GM18511 (cell line): Measurements from ENCODE around the gene METTL9.
"Not testable (repeated sequence)": the region's sequence is repeated elsewhere in the genome, so short reads cannot be mapped to it uniquely, and the experiment has no call there.

Experiments used
- ATAC-seq: cut with Tn5 transposase; IDR thresholded peaks from one replicate; pipeline ENCODE4 v1.9.1; 2021; ENCODE audit warnings: mild to moderate bottlenecking, moderate library complexity; ENCODE audit not compliant: unreplicated experiment

METTL9 gene

DNA sequence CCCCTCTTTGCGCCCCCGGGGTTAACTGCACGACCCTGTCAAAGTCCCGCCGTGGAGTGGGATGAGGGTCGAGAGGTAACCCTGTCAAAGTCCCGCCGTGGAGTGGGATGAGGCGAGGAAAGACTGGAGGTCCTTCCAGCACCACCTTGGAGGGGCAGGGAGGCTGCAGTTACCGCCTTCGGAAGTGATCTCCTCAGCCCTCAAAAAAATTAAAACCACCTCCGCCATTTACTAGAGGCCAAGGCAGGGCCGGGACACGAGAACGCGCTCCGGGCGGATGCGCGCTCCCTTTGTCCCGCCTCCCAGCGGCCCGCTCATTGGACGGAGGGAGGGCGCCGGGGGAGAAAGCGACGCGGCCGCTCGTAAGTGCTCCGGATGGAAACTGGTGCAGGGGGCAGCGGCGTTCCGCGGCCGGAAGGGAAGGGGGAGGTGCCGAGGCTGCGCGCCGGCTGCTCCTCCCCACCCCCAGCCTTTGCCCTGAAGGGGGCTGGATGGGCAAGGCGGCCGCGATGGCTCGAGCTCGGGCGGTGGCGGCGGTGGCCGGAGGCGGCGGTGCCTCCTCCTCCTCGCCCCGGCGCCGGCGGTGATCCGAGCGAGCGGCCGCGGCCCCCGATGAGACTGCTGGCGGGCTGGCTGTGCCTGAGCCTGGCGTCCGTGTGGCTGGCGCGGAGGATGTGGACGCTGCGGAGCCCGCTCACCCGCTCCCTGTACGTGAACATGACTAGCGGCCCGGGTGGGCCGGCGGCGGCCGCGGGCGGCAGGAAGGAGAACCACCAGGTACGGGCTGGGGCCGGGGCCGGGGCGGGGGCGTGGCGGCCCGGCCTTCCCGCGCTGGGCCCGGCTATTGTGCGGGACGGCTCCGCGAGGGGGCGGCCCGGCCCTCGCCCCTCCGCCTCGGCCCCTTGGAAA, at the start of gene METTL9:
METTL9 (plus strand) TSS at position 456 of the 909 bp plus-strand sequence; CDS start at position 613, 157 bp downstream.
- ATAC-seq: peak; percentile 96

GRCh38 chr16:21549975-21550374, 49.4 kb upstream of the METTL9 start:
- not testable (repeated sequence) for ATAC-seq

DNA sequence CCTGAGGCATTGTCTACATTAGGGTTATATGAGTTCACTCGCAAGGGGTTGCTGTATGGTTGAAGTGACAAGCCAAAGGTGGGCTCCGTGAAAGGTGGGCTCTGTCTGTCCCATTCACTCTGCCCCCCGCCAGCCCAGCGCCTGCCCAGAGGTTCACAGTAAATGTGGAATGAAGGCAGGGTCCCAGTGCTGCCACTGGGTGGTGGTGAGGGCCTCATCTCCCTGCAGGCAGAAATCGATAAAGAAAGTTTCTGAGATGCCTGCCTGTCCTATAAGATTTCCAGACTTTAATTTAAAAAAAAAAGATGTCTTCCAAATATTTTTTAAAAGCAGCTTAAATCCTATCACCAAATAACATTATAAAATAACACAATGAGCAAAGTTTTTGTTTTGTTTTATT, 48.9 kb upstream of the METTL9 start:
- not testable (repeated sequence) for ATAC-seq

DNA sequence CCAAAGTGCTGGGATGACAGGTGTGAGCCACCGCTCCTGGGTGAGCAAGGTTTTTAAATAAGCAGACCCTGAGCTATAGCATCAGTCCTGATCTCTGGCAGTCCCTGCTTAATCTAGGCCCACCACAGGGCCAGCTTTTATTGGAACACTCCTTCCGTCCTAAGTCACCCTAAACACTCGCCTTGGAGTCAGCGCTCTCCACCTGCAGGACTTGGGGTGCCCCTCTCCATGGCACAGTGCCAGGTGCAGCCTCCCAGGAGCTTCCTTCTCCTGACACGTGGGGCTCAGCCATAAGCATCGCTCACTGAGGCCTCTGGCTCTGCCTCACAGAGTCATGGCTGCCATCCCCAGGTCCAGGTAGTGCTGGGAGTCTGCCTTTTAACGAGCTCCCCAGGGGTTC, 48.3 kb upstream of the METTL9 start:
- ATAC-seq: not testable (repeated sequence)

DNA sequence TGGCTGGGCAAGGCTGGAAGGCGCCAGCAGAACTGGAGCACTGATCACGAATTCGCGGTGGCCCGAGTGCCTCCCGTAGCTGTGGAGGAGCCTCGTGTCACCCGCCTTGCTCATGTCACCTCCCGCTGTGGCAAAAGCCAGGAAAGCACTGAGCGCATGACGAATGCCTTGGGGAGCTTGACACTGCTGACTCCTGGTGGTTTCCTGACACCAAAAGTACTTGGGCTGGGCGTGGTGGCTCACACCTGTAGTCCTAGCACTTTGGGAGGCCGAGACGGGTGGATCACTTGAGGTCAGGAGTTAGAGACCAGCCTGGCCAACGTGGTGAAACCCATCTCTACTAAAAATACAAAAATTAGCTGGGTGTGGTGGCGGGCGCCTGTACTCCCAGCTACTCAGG, 47.8 kb upstream of the METTL9 start:
- ATAC-seq: not testable (repeated sequence)

DNA sequence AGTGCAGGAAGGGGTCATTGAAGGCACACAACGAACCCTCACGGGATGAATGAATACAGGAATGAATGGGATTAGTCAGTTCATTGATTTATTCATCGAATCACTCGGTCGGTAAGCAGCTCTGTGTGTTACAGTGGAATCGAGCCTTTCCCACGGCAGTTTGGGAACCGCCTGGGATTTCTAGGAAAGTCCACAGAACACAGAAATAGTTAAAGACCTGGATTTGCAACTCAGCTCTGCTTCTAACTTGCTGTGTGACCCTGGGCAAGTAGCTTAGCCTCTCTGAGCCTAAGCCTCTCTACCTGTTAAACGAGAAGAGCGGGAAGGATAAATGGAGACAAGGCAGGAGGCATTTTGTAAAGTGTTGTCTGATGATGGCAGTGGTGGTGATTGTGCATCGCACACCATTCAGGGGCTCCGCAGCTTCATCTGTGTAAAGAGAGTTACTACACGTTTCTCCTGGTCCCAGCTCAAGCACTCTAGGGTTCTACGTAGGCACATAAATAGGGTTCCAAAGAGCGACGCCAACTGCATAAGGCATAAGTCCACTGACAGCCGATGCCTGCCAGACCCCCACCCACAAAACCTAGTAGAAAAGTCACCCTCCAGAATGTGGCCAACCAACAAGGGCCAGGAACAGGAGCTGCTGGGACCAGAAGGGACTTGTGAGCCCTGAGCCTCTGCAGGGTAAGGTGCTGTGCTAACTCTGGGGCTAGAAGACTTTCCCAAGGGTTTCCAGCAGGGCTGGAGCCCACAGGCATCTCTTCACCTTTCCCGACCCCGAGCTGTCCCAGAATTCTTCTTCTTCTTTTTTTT, 45.7 kb upstream of the METTL9 start:
- not testable (repeated sequence) for ATAC-seq

GRCh38 chr16:21554795-21555585, 44.4 kb upstream of the METTL9 start:
- ATAC-seq: peak; percentile 98

- not testable (repeated sequence) for ATAC-seq
These were observed 43.8 kb upstream of the METTL9 start for GRCh38 chr16:21555621-21556020.

DNA sequence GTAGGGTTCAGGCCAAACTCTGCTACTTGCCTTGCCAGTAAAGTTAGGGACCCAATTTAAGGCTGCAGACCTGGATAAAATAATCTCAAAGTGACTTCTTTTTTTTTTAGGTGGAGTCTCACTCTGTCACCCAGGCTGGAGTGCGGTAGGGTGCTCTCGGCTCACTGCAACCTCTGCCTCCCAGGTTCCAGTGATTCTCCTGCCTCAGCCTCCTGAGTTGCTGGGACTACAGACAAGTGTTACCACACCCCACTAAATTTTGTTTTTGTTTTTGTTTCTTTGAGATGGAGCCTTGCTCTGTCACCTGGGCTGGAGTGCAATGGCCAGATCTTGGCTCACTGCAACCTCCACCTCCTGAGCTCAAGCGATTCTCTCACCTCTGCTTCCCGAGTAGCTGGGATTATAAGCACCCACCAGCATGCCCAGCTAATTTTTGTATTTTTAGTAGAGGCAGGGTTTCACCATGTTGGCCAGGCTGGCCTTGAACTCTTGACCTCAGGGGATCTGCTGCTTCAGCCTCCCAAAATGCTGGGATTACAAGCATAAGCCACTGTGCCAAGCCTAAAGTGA, 43.3 kb upstream of the METTL9 start:
- ATAC-seq: not testable (repeated sequence)

DNA sequence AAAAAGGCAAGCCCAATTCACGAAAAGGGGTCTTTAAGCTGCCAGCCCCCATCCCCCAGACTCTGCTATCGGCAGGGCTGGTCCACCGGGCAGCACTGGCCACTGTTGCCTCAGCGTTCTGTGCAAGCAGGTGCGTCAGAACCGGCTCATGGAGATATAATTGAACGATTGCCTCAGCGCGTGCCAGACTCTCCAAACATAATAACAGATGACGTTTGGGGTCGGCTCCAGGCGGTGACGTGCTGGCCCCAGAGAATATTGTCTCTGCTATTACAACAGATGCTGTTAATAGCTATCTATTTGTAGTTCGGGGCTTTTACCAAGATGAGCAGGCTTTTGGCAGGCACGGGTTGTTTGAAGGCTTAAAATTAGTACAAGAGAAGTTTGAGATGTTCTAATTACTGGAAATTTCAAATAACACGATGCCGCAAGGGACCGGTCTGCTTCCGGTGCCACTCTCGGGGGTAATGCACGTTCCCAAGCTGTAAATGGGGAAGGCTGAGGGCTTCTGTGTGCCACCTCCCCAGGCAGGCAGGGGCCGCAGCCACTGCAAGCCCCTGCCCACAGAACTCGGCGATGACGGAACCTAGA, 42.6 kb upstream of the METTL9 start:
- ATAC-seq: not testable (repeated sequence)

GRCh38 chr16:21560462-21560861, 38.9 kb upstream of the METTL9 start:
- no peak for ATAC-seq

DNA sequence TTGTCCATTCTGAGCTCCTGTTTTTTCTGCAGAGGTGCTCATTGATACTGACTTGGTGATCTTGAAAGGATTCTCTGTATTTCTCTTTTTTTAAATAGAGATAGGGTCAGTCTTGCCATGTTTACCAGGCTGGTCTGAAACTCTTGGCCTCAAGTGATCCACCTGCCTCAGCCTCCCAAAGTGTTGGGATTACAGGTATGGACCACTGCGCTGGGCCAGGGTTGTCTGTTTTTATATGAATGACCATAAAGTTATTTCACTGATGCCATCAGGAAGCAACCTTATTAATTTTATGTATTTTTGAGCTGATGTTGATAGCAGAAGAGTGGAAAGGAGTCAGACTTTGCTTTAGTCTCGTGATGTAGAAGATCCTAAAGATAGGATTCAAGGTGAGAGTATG, 35.7 kb upstream of the METTL9 start:
- ATAC-seq: no peak

DNA sequence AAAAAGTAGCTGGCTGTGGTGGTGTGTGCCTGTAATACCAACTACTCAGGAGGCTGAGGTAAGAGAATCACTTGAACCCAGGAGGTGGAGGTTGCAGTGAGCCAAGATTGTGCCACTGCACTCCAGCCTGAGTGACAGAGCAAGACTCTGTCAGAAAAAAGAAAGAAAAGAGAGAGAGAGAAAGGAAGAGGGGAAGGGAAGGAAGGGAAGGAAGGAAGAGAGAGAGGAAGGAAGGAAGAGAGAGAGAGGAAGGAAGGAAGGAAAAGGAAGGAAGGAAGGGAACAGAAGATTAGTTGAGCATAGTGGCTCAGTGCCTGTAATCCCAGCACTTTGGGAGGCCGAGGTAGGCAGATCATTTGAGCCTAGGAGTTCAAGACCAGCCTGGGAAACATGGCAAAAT, 35.0 kb upstream of the METTL9 start:
- not testable (repeated sequence) for ATAC-seq

DNA sequence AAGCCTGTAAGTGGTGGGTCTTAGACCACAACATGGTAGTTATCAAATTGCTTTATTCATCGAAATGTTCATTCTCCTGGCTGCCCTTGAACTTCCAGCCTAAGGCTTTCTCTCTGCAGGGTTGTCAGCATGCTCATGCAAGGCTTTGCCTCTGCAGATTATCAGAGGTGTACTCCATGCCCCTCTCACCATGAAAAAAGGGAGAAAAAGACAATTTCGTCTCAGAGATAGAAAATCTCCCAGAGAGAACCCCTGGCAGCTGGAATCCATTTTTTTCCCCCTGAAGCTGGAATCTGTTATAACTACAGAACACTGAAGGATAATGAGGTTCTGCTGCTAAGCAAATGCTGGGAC, 33.9 kb upstream of the METTL9 start:
- no peak for ATAC-seq

DNA sequence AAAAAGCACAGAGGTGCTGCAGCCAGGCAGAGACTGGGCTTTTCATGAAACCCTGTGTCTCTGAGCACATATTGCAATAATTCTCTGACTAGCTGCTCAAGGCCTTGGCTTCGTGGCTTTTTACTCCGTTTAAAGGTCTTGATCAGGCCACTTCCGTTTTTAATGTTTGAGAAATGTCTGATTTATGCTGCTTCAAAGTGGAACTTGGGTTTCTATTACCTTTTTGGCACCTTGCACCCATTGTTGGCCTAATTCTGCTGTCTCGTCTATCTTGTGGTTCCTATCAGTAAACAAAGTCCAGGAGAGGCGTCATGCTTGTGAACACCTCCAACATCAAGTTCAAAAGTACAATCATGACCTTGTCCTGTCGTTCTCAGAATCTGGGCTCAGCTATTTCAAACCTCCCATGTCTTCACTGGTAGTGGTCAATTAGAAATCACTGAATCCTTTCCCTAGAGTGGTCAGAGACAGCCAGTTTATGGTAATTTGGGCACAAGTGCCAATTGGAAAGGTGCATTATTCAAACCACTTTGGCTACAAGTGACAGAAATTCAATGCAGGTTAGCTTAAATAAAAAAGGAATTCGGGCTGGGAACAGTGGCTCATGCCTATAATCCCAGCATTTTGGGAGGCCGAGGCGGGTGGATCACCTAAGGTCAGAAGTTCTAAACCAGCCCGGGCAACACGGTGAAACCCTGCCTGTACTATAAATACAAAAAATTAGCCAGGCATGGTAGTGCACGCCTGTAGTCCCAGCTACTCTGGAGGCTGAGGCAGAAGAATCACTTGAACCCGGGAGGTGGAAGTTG, 33.3 kb upstream of the METTL9 start:
- ATAC-seq: no peak

GRCh38 chr16:21566891-21567414, 32.4 kb upstream of the METTL9 start:
- ATAC-seq: no peak

DNA sequence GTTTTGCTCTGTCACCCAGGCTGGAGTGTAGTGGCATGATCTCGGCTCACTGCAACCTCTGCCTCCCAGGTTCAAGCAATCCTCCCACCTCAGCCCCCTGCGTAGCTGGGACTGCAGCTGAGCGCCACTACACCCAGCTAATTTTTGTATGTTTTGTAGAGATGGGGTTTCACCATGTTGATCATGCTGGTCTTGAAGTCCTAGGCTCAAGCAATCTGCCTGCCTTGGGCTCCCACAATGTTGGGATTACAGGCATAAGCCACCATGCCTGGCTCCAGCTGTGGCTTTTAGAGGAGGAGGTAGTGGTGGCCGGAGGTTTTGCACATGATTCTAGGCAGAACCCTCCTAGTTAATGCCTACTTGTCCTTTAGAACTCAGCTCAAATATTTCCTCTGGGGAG, 31.9 kb upstream of the METTL9 start:
- not testable (repeated sequence) for ATAC-seq

DNA sequence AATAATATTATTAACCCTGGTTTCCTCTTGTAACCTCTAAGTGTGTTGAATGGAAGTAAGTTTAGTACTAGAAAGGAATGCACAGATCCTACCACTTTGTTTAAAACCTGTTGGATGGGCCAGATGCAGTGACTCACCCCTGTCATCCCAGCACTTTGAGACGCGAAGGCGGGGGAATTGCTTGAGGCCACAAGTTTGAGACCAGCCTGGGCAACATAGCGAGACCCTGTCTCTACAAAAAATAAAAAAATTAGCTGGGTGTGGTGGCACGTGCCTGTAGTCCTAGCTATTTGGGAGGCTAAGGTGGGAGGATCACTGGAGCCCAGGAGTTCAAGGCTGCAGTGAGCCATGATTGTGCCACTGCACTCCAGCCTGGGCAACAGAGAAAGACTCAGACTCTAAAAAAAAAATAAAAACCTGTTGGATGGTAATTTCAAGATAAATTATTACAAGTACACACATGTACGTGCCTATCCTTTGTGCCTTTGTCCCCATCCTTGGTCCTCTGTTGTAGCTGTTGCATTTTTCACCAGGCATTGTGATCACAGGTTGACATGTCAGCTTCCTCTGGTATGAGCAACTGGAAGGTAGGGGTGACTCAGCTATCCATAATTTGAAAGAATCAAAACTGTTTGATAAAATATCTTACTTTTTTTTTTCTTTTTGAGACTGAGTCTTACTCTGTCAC, 30.7 kb upstream of the METTL9 start:
- no peak for ATAC-seq

- no peak for ATAC-seq
These were observed 28.7 kb upstream of the METTL9 start for GRCh38 chr16:21570676-21571017.
